CD1c-positive myeloid dendritic cell (primary cell): ENCODE results near the gene TRIO.

ENCODE experiments used
- DNase-seq: peaks from one replicate; pipeline ENCODE4 v3.0.0-alpha.2; 2016; ENCODE audit errors: extremely low spot score

Gene TRIO

DNA sequence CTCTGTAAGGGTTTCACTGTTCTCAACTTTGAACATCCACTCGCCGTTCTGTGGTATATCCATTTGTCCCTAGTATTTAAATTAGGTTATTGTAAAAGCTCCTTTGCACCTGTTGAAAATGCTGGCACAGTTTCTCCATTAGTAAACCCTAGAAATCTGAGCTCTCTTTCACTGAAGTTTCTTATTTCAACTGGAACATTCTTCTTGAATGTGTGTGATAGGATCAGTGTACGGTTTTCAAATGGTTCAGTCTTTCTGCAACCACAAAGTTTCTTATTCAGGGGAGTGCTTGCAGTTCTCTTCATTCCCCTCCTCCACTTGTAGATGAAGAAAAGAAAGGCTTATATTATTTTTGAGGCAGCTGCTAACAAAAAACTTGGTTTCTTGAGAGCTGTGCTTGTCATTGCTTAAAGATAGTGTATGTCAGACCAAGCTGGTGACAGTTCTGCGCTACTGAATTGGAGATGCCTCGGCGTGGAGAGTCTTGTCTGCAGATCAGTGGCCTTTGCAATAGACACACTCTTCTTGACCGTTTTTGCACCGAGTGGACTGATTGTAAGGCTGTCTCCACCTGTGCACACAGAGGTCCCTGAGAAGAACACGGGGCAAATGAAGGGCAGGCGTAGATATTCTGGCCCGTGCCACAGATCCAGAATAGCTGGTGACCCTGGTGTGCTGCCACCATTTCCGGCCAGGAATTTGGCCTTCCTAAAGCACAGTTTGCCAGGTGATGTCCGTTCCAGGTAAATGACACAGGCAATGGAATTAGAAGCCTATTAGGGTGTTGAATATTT is 102.2 kb downstream of the TRIO start:
- DNase-seq, result no peak

DNA sequence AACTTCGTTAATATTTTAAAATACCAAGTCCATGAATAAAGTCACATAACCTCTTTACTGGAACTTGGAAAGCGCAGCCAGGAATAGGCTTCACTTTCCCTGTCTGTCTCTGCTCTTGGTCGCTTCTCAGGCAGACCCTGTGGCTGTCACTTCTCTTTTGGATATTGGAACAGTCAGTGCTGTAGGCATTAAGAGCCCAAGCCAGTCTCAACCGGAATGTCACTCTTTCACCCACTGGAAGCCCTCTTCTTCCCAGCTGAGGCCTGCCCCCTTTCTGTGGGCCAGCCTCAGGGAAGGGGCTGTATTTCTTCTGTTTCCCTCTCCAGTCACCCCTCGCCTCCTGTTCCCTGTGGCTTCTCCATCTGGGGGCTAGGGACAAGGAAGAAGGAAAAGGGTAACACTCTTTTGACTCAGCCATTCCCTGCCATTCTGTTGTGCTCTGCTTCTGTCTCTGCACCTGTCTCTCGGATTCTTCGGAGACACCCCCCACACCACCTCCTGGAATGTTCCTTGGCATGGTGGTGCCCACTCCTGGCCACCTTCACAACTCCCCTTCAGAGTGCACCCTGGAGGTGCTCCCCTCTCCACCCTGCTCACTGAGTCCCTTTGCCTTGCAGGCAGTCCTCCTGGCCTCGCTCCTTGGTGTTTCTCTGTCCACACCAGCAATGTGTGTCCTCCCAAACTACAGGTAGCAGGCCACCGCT is 103.4 kb downstream of the TRIO start:
- no peak for DNase-seq

DNA sequence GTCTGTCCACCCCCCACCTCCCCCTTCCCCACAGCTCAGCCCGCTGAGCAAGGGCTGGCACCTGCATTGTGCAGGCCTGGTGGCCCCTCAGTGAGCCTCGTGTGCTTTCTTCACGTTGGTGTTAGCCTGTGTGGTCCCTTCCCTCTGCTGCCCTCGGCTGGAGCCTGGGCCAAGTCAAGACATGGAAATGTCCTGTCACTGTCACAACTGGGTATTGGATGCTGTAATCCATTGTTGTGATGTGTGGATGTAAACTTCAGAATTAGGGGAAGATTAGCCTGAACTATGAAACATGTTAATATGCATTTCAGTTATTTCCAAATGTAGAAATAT is 103.9 kb downstream of the TRIO start:
- DNase-seq, result no peak

DNA sequence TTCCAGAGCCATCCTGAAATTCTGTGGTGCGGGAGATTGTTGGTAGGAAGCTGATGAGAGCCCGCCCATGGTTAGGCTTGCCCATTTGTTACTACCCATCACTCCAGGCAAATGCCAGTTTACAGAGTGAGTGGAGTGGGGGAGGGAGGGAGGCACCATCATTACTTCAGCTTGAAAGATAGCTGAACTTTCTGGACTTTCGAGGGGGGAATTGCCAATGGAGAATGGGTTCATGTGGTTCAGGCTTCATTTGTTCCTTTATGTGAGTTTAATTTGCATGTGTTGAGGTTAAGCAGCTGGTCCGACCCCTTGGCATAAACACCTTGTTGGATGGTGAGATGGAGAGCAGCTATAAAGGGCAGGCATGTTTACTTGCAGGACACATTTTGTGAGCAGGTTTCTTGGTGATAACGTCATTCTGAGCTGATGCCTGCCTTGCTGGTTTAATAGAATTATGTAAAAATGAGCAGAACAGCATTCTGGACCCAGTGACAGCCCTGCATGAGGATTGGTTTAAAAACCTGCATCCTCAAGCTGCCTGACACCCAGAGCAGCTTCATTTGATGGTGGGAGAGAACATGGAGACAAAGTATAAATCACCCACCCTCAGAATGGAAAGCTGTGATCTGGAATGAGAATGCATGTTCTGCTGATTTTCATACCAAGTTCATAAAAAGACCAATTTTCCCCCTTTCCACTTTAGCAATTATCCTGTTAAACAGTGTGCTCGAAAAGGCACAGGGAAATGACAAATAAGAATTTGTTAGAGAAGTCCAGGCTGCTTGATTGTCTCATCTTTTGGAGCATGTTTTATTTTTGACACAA is 106.3 kb downstream of the TRIO start:
- no peak for DNase-seq

DNA sequence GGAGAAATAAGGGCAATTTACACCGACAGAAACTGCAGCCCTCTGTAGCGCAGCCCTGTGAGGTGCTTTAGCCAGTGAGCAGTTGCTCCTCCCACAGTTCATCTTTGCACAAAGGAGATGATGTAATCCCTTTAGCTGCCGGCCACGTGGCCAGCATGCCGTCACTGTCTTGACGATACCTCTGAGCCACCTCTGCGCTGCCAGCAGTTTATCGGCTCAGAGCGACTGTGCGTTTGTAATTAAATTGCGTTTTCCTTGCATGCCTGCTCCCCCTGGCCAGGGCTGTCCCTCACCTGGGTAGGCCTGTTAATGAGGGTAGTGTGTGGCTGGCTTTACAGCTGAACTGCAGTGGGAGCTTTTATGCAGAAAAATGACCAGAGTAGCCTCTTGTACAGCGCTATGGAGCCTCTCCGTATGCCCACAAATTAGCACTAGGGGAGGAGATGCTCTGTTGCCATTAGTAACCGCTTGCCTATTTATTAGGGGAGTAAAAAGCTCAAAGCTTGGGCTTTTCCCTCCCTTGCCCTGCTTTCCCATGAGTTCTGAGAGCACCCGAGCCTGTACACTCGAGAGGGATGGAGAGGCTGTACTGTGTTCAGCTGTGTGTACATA is 107.0 kb downstream of the TRIO start:
- peak; percentile 18 for DNase-seq

DNA sequence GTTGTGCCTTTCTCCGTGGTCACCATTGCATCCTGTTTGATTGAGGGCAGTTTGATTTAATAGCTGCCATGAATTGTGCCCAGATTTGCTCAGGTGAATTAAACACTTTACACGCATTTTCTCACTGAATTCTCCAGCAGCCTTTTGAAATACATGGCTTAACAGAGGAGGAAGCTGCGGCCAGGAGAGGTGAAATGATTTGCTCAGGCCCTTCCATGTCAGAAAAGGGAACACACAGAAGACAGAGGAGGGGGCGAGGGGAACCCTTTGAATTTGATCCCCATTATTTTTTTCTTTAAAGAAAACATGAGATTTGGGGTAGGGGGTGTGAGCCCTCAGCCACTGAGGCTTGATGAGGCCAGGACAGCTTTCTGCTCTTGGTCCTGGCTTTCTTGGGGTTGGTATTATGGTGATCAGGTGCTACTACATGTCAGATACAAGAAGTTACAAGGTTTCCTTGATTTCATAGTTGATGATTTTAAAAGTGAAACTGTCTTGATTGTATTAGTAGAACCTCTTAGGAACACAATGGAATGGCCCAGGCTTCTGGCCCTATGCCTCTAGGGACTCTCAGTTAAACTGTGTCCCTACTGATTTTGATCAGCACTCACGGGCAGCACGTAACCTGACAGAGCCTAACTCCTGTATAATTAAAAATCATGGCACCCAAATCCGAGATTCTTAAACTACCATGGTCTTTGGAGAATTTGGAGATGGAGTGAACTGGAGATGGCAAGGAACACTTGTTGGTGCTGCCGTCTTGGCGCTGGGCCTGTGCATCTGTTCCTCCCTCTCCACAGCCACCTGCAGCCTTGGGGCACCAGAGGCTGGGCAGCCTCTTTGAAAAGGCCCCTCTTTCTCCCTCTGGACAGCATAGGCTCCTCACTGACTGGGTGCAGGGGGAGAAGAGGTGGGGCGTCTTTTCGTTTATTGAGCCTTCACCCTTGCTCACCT is 107.9 kb downstream of the TRIO start:
- DNase-seq, result peak; percentile 19

DNA sequence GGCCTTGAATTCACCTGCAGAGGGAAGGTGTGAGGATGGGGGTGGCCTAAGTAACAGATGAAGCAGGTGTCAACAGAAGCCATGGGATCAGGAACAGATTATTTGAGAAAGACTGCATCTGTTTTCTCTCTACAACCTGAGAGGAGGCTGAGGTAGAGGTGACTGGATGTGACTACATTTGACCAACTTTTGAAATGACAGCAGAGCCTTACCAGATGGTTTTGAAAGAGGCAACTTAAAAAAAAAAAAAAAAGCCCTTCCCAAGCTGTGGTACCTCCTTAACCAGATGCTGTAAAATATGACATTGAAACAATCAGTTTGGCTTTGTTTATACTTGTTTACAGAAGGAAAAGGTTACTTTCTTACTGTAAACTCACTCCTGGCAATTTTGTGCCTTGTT is 108.6 kb downstream of the TRIO start:
- DNase-seq, result no peak

- no peak for DNase-seq
Observed at GRCh38 chr5:14252793-14253192, 109.7 kb downstream of the TRIO start.

GRCh38 chr5:14254686-14255085 is 111.5 kb downstream of the TRIO start:
- no peak for DNase-seq

GRCh38 chr5:14256026-14256690 is 113.0 kb downstream of the TRIO start:
- no peak for DNase-seq

GRCh38 chr5:14256756-14257393 is 113.7 kb downstream of the TRIO start:
- no peak for DNase-seq

- DNase-seq, result no peak
Observed at GRCh38 chr5:14257995-14258403, 114.9 kb downstream of the TRIO start.

GRCh38 chr5:14258840-14259239 is 115.7 kb downstream of the TRIO start:
- DNase-seq, result no peak

DNA sequence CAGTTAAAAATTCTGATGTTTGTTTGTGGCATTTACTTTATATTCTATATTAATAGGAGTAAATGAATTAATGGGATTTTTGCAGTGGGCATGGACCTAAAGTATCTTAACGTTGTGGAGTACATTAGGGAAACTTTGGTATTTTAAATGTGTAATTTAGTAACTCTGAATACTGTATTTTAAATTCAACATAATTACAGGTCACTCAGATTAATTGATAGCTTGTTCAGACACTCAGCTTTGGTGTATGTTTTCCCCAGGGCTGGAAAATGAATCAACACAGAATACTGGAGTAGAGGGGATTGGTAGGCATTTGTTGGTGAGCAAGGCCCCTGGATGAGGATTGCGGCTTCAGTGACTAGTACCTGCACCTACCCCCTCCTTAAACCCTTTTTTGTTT is 117.5 kb downstream of the TRIO start:
- DNase-seq, result no peak

GRCh38 chr5:14261235-14261634 is 118.1 kb downstream of the TRIO start:
- DNase-seq, result no peak

DNA sequence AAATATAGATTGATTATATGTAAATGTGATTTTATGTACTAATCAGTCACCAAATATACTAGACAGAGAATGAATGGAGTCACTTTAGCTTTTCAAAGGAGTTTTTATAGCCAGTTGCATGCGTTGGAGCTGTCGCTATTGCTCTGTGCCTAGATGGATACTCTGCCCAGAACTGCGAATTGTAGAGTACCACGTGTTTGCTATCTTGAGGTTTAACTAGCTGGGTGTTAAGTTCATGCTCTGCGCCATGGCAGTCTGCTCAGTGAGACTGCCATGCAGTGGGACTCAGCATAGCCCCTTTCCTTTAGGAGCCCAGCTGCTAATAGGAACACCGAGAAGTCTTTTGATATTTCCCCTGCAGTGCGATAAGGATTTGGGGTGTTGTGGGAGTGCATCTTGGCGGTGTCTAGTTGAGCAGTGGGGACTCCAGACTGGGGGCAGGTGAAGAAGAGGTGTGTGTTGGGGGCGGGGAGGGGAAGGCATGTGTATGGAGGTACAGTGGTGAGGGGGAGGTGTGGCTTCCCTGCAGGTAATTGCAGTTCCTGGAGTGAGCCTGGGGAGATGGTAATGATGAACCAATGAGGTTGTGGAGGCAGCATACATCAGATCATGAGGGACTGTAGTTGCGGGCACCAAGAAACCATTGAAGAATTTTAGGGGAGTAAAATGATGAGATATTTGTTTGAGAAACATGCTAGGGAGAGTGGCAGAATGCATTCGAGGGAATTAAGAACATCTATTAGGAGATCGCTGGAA is 118.9 kb downstream of the TRIO start:
- DNase-seq, result no peak

DNA sequence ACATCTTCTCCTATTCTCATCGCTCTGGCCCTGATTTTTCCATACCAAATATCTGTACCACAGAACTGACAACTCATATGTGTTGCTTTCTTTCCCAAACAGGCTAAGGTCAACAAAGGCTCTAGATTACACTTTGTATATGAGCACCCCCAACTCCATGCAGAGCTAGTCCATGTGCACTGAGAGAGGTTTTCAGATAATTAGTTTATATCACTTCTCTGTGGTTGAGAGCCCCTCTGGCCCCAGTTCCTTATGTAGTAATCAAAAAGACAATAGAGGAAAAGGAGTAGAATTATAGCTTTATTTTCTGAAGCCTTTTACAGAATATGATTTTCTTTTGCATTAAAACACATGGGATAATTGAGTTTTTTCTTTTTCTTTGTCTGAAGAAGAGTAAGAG is 120.0 kb downstream of the TRIO start:
- DNase-seq, result no peak

DNA sequence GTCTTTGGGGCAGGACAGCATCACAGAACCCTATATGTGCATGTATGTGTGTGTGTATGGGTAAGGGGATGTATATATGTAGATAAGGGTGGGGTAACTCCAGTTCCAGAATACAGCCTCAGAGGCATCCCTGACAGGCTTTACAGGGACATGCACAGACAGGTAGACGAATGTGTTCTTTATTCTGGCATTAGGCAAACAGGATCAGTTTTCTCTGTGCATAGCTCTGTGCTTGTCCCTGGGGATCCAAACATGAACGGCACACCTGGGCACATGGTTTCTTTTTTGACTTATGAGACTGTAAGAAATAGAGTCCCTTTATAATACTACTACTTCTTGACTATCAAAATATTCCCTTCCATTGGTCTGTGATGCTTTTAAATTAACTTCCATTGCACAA is 120.6 kb downstream of the TRIO start:
- no peak for DNase-seq

DNA sequence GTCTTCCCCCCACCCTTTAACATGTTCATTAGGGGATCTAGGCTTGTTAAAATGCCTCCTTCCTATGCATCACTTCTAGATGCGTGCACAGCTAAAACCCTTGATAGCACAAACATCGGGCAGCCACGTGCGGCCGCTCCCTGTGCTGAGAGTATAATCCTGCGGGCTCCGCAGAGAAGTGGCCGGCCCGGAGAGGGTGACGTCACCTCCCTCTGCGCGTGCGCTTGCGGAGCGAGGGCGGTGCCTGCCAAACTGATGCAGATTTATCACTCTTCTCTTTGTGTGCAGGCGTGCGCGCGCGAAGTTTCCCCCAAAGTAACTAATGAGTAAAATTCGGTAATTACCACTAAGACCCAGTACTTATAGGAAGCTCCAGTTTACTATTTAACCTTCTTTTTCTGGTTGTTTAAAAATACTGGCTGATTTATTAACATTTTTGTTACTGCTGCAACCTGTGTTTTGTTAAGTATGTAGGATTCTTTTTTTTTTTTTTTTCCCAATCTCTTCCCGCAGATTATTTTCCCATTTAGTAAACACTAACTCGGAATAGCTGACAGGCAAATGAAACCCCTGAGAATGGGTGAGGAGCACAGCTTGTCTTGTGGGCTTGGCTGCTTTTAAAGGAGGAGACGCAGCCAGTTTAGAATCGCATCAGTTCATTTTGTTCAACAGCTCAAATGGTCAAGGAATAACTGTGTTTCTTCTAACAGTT is 121.6 kb downstream of the TRIO start:
- DNase-seq, result peak; percentile 92
